Measurements from ENCODE around the gene GALNT10. TPM values are rescaled to one million over a fixed set of nuclear protein-coding genes. Genes with fewer than 3 reads are reported as not detected.

GALNT10 gene
- total RNA-seq, 1 experiment from 2014 or later, result 27.8 TPM

DNA sequence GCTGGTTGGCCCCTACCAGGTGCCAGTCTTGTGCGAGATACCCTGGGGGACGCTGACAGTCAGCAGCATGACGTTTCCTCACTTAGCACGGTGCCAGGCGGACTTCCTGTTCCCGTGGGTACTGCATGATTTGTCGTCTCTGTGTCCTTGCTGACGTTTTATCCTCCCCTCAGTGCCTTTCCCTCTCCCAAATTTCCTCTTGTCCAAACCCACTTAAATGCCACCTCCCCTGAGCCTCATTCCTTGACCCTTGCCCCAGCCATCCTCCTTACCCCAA is 194.6 kb downstream of the GALNT10 start:
- Histone ChIP-seq H3K36me3 (ENCODE audit: control insufficient read depth in 1 of 2, insufficient read depth in 2 of 2, low read length in 2 of 2) (no peaks in the 10 kb centered on the region; a peak in 1 of 4 replicates), H3K27me3 (ENCODE audit: insufficient read depth, low read length) (no peaks in the 10 kb centered on the region), H3K79me2 (ENCODE audit: insufficient read depth, low read length) (no peaks in the 10 kb centered on the region), H4K20me1 (ENCODE audit: insufficient read depth) (no peaks in the 10 kb centered on the region), H3K4me2 (ENCODE audit: low read length) (no peak overlapping the region), H2AFZ (ENCODE audit: low read depth, low read length, poor library complexity, severe bottlenecking) (no peak overlapping the region), H3K4me3 (replicated peaks in 1 of 2; ENCODE audit: low read depth in 1 of 2, low read length in 2 of 2) (no peak overlapping the region), H3K27ac (ENCODE audit: low read depth, low read length) (no peak overlapping the region), H3K4me1 (ENCODE audit: control insufficient read depth in 1 of 2, insufficient read depth in 2 of 2, low read length in 2 of 2) (peaks cover 0 to 5% of the 10 kb centered on the region in 2 experiments; a peak in 2 of 4 replicates), H3K9me2 (ENCODE audit: insufficient read depth) (no peaks in the 10 kb centered on the region), H3K9me3 (ENCODE audit: control insufficient read depth in 1 of 2, insufficient read depth in 1 of 2, low read depth in 1 of 2, low read length in 2 of 2) (no peaks in the 10 kb centered on the region), H3K9ac (ENCODE audit: low read length) (no peak overlapping the region)
- DNase-seq (ENCODE audit: low read depth, low spot score) (no peak), ATAC-seq (no peak)
- RAD21 ChIA-PET (ENCODE audit: low non-redundant PET in 1 of 2, low total read pairs in 2 of 2, uncharacterized antibody in 2 of 2, unreplicated experiment in 2 of 2), result no interaction called here
- CTCF ChIA-PET, result no interaction called here
- POLR2A ChIA-PET, result no interaction called here
- intact Hi-C loops (cut with micrococcal nuclease), result no loop called here
- BruUV-seq (replicated peaks), result no TSS peak
- TF ChIP-seq JUND (IDR thresholded peaks at IDR 0.05) (no peak), CEBPB (IDR thresholded peaks at IDR 0.05; ENCODE audit: low read depth) (no peak), ZNF274 (IDR thresholded peaks at IDR 0.05; ENCODE audit: low read depth, low read length) (no peak)
- TF ChIP-seq, protein P1, sequence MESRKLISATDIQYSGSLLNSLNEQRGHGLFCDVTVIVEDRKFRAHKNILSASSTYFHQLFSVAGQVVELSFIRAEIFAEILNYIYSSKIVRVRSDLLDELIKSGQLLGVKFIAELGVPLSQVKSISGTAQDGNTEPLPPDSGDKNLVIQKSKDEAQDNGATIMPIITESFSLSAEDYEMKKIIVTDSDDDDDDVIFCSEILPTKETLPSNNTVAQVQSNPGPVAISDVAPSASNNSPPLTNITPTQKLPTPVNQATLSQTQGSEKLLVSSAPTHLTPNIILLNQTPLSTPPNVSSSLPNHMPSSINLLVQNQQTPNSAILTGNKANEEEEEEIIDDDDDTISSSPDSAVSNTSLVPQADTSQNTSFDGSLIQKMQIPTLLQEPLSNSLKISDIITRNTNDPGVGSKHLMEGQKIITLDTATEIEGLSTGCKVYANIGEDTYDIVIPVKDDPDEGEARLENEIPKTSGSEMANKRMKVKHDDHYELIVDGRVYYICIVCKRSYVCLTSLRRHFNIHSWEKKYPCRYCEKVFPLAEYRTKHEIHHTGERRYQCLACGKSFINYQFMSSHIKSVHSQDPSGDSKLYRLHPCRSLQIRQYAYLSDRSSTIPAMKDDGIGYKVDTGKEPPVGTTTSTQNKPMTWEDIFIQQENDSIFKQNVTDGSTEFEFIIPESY (IDR thresholded peaks at IDR 0.05; ENCODE audit: extremely low read depth, insufficient replicate concordance, low read length), result no peak

DNA sequence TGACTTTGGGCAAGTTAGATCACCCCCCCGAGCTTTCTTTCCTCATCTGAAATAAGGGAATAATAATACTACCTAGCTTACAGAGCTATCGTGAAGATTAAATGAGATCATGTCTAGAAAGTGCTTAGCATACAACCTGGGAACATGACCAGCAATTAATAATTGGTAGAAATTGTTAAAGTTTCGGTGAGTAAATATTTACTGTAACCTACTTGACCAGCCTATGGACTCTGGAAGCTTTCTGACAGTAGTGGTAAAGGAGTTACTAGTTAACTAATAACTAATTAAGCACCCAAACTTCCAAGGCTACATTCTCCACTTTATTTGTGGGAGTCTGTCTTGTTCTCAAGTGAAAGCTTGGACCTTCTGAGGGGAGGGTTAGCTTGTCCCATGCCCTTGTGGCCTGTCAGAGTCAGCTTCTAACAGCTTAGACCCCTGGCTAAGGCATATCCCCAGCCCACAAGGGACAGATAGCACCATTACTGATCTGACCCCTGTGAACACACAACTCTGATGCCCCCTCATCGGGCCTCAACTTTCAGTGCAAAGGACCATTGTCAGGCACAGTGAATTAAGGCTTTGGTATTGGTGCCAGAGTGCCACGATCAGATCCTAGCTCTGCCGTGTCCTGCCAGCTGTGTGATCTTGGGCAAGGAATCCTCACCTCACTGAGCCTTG is 196.6 kb downstream of the GALNT10 start:
- Histone ChIP-seq H3K27me3 (ENCODE audit: insufficient read depth, low read length) (no peaks in the 10 kb centered on the region), H3K9me3 (ENCODE audit: control insufficient read depth in 1 of 2, insufficient read depth in 1 of 2, low read depth in 1 of 2, low read length in 2 of 2) (no peaks in the 10 kb centered on the region), H3K9me2 (ENCODE audit: insufficient read depth) (no peaks in the 10 kb centered on the region), H3K4me1 (ENCODE audit: control insufficient read depth in 1 of 2, insufficient read depth in 2 of 2, low read length in 2 of 2) (peaks cover 0 to 9% of the 10 kb centered on the region in 2 experiments; a peak in 2 of 4 replicates), H4K20me1 (ENCODE audit: insufficient read depth) (no peaks in the 10 kb centered on the region), H2AFZ (ENCODE audit: low read depth, low read length, poor library complexity, severe bottlenecking) (no peak overlapping the region), H3K79me2 (ENCODE audit: insufficient read depth, low read length) (no peaks in the 10 kb centered on the region), H3K4me2 (ENCODE audit: low read length) (no peak overlapping the region), H3K36me3 (ENCODE audit: control insufficient read depth in 1 of 2, insufficient read depth in 2 of 2, low read length in 2 of 2) (no peaks in the 10 kb centered on the region; a peak in 1 of 4 replicates), H3K27ac (ENCODE audit: low read depth, low read length) (no peak overlapping the region), H3K9ac (ENCODE audit: low read length) (no peak overlapping the region), H3K4me3 (replicated peaks in 1 of 2; ENCODE audit: low read depth in 1 of 2, low read length in 2 of 2) (no peak overlapping the region)
- CTCF ChIA-PET, result no interaction called here
- no peak for ATAC-seq
- POLR2A ChIA-PET, result no interaction called here
- intact Hi-C loops (cut with micrococcal nuclease), result no loop called here
- BruUV-seq (replicated peaks), result no TSS peak
- DNase-seq (ENCODE audit: low read depth, low spot score), result no peak
- TF ChIP-seq EZH2 (IDR thresholded peaks at IDR 0.05), result no peak
- RAD21 ChIA-PET (ENCODE audit: low non-redundant PET in 1 of 2, low total read pairs in 2 of 2, uncharacterized antibody in 2 of 2, unreplicated experiment in 2 of 2), result no interaction called here

Data from HCT116 (cell line).